ENCODE results near the gene CBFB. TPM values are rescaled to one million over a fixed set of nuclear protein-coding genes. Genes with fewer than 3 reads are reported as not detected.

Gene CBFB
- total RNA-seq, 2 experiments from 2014 or later = 58.8 to 59.6 TPM

DNA sequence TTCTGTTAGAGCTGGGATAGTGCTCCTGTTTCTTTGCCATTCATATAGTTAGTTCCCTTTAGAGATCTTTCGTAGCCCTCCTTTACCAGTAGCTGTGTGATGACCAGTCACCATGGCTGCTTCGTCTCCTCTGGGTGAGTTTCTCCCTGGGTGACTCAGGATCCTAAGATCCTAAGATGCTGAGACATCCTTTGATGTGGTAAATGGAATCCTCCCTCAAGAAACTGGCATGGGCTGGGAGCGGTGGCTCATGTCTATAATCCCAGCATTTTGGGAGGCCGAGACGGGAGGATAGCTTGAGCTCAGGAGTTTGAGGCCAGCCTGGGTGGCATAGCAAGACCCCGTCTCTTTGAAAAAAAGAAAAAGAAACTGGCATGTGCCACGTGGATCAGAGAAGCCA, 86.7 kb downstream of the CBFB start:
- H3K27ac ChIP-seq (ENCODE audit: low read depth in 1 of 2, low read length in 2 of 2) = no peak overlapping the region
- intact Hi-C loops (cut with DNase I, micrococcal nuclease) = no loop called here
- no peak for ATAC-seq (ENCODE audit: poor library complexity)

DNA sequence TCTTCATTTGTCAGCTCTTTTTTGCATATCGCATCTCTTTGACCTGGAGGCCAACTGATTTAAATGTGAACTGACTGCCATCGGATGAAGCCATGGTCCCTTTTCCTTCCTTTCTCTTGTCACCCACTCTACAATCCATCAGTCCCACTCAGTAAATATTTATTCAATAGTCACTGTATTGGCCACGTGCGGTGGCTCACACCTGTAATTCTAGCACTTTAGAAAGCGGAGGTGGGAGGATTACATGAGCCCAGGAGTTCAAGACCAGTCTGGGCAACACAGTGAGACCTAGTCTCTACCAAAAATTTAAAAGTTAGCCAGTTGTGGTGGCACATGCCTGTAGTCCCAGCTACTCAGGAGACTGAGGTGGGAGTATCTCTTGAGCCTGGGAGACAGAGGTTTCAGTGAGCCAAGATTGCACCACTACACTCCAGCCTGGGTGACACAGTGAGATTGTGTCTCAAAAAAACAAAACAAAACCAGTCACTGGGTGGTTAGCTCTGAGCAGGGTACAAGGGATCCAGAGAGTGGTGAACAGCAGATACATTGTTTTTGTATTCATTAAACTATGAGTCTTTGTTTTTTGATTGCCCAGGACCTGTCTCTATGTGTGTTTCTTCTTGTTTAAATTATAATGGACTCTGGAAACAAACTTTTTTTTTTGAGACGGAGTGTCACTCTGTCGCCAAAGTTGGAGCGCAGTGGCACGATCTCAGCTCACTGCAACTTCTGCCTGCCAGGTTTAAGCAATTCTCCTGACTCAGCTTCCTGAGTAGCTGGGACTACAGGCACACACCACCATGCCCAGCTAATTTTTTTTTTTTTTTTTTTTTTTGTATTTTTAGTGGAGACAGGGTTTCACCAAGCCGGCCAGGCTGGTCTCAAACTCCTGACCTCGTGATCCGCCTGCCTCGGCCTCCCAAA, 87.7 kb downstream of the CBFB start:
- H3K27me3 ChIP-seq (ENCODE audit: control insufficient read depth in 1 of 2, insufficient read depth in 2 of 2, low read length in 2 of 2) = no peaks in the 10 kb centered on the region
- no peak overlapping the region for H3K4me3 Mint-ChIP-seq
- ChIA-PET CTCF (interaction anchor here (0.6 to 0.9 kb wide), 2 partner anchors 44 to 53 kb away, joined by 3 read pairs; partner anchors contain the start of gene NOL3), POLR2A (no interaction called here)
- peaks cover 34% of the 10 kb centered on the region for H3K36me3 Mint-ChIP-seq (ENCODE audit: low read depth)
- H3K9me3 ChIP-seq (ENCODE audit: control insufficient read depth in 1 of 2, insufficient read depth in 1 of 2, low read length in 2 of 2) = no peaks in the 10 kb centered on the region
- no peaks in the 10 kb centered on the region for H3K4me1 ChIP-seq (ENCODE audit: insufficient read depth, low read length)
- no peaks in the 10 kb centered on the region for H3K9me3 Mint-ChIP-seq
- intact Hi-C loops (cut with DNase I, micrococcal nuclease) = no loop called here
- no peak for ATAC-seq (ENCODE audit: poor library complexity)
- TF ChIP-seq, protein P1, sequence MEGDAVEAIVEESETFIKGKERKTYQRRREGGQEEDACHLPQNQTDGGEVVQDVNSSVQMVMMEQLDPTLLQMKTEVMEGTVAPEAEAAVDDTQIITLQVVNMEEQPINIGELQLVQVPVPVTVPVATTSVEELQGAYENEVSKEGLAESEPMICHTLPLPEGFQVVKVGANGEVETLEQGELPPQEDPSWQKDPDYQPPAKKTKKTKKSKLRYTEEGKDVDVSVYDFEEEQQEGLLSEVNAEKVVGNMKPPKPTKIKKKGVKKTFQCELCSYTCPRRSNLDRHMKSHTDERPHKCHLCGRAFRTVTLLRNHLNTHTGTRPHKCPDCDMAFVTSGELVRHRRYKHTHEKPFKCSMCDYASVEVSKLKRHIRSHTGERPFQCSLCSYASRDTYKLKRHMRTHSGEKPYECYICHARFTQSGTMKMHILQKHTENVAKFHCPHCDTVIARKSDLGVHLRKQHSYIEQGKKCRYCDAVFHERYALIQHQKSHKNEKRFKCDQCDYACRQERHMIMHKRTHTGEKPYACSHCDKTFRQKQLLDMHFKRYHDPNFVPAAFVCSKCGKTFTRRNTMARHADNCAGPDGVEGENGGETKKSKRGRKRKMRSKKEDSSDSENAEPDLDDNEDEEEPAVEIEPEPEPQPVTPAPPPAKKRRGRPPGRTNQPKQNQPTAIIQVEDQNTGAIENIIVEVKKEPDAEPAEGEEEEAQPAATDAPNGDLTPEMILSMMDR (IDR thresholded peaks at IDR 0.05) = no peak
- H3K27me3 Mint-ChIP-seq = no peaks in the 10 kb centered on the region
- H3K4me3 ChIP-seq (ENCODE audit: low read length) = no peak overlapping the region
- H3K36me3 ChIP-seq (ENCODE audit: insufficient read depth, low read length) = peaks cover 18% of the 10 kb centered on the region
- no peak overlapping the region for H3K27ac Mint-ChIP-seq
- peak in 2 of 14 experiments; percentile 29 to 43 for DNase-seq
- no peak overlapping the region for H3K27ac ChIP-seq (ENCODE audit: low read depth in 1 of 2, low read length in 2 of 2)
- peaks cover 13% of the 10 kb centered on the region for H3K4me1 Mint-ChIP-seq (ENCODE audit: low read depth)

More for the DNA sequence above, 86.7 kb downstream of the CBFB start:
- Mint-ChIP-seq H3K4me3 (no peak overlapping the region), H3K9me3 (no peaks in the 10 kb centered on the region), H3K4me1 (ENCODE audit: low read depth) (peaks cover 23% of the 10 kb centered on the region), H3K27me3 (no peaks in the 10 kb centered on the region), H3K27ac (no peak overlapping the region), H3K36me3 (ENCODE audit: low read depth) (peaks cover 30% of the 10 kb centered on the region)
- TF ChIP-seq, protein P1 (IDR thresholded peaks at IDR 0.05) = no peak
- H3K36me3 ChIP-seq (ENCODE audit: insufficient read depth, low read length) = peaks cover 12% of the 10 kb centered on the region
- no peaks in the 10 kb centered on the region for H3K27me3 ChIP-seq (ENCODE audit: control insufficient read depth in 1 of 2, insufficient read depth in 2 of 2, low read length in 2 of 2)
- H3K9me3 ChIP-seq (ENCODE audit: control insufficient read depth in 1 of 2, insufficient read depth in 1 of 2, low read length in 2 of 2) = no peaks in the 10 kb centered on the region
- POLR2A ChIA-PET = no interaction called here
- CTCF ChIA-PET = interaction anchor here (1.3 to 1.6 kb wide), 2 partner anchors 16 to 98 kb away, joined by 3 to 4 read pairs; no protein-coding TSS in a partner anchor
- peak in 2 of 14 experiments; percentile 42 to 58 for DNase-seq
- H3K4me3 ChIP-seq (ENCODE audit: low read length) = no peak overlapping the region
- peaks cover 9% of the 10 kb centered on the region for H3K4me1 ChIP-seq (ENCODE audit: insufficient read depth, low read length)

DNA sequence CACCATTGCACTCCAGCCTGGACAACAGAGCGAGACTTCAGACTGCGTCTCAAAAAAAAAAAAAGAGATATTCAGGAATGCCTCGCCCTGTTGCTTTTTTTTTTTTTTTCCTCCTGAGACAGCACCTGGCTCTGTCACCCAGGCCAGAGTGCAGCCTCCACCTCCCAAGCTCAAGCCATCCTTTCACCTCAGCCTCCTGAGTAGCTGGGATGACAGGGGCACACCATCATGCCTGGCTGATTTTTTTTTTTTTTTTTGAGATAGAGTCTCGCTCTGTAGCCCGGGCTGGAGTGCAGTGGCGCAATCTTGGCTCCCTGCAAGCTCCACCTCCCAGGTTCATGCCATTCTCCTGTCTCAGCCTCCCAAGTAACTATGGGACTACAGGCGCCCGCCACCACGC, 88.8 kb downstream of the CBFB start:
- DNase-seq (no peak), ATAC-seq (ENCODE audit: poor library complexity) (no peak)
- TF ChIP-seq, protein P1 (IDR thresholded peaks at IDR 0.05) = no peak
- no peaks in the 10 kb centered on the region for H3K9me3 ChIP-seq (ENCODE audit: control insufficient read depth in 1 of 2, insufficient read depth in 1 of 2, low read length in 2 of 2)
- peaks cover 29% of the 10 kb centered on the region for H3K36me3 ChIP-seq (ENCODE audit: insufficient read depth, low read length)
- CTCF ChIA-PET = no interaction called here
- intact Hi-C loops (cut with DNase I, micrococcal nuclease) = no loop called here
- Mint-ChIP-seq H3K27ac (no peak overlapping the region), H3K27me3 (no peaks in the 10 kb centered on the region), H3K36me3 (ENCODE audit: low read depth) (peaks cover 37% of the 10 kb centered on the region), H3K4me3 (no peak overlapping the region), H3K4me1 (ENCODE audit: low read depth) (peaks cover 13% of the 10 kb centered on the region), H3K9me3 (no peaks in the 10 kb centered on the region)
- POLR2A ChIA-PET = no interaction called here
- no peaks in the 10 kb centered on the region for H3K4me1 ChIP-seq (ENCODE audit: insufficient read depth, low read length)
- H3K27me3 ChIP-seq (ENCODE audit: control insufficient read depth in 1 of 2, insufficient read depth in 2 of 2, low read length in 2 of 2) = no peaks in the 10 kb centered on the region
- H3K27ac ChIP-seq (ENCODE audit: low read depth in 1 of 2, low read length in 2 of 2) = no peak overlapping the region
- H3K4me3 ChIP-seq (ENCODE audit: low read length) = no peak overlapping the region

Data from CD4-positive, alpha-beta T cell (primary cell).